OCI-LY7 (cell line): ENCODE results near the gene NBR1.
"Not testable (repeated sequence)": the region's sequence is repeated elsewhere in the genome, so short reads cannot be mapped to it uniquely, and the experiment has no call there.

ENCODE experiments used
- EZH2phosphoT487 ChIP-seq: fragments of 200-600 bp; sonication (generic); IDR thresholded peaks from 2 replicates; pipeline ENCODE4 v1.6.1; 2018; ENCODE audit warnings: low read depth, borderline replicate concordance, mild to moderate bottlenecking, mixed run types, antibody characterized with exemption, low read length, moderate library complexity, mixed read lengths
- TF ChIP-seq, protein P1 (sequence below): fragments of 200-600 bp; sonication (generic); conservative IDR thresholded peaks from 2 replicates; pipeline ENCODE4 v1.5.1; 2014; ENCODE audit warnings: mild to moderate bottlenecking, antibody characterized with exemption, low read length, moderate library complexity, mixed read lengths

DNA sequence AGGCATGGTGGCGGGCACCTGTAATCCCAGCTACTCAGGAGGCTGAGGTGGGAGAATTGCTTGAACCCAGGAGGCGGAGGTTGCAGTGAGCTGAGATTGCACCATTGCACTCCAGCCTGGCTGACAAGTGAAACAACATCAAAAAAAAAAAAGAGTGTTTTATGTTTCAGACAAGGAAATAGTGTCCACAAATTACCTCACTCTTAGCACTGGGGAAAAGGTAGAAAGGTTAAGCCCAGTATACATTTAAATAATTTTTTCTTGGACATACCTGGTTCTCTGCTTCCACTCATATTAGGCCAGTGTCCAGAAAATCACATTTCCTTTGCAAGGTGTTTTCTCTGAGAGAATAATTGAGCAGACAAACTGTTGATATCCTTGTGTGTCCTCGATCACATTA is 32.0 kb downstream of the NBR1 start:
- TF ChIP-seq, protein P1, sequence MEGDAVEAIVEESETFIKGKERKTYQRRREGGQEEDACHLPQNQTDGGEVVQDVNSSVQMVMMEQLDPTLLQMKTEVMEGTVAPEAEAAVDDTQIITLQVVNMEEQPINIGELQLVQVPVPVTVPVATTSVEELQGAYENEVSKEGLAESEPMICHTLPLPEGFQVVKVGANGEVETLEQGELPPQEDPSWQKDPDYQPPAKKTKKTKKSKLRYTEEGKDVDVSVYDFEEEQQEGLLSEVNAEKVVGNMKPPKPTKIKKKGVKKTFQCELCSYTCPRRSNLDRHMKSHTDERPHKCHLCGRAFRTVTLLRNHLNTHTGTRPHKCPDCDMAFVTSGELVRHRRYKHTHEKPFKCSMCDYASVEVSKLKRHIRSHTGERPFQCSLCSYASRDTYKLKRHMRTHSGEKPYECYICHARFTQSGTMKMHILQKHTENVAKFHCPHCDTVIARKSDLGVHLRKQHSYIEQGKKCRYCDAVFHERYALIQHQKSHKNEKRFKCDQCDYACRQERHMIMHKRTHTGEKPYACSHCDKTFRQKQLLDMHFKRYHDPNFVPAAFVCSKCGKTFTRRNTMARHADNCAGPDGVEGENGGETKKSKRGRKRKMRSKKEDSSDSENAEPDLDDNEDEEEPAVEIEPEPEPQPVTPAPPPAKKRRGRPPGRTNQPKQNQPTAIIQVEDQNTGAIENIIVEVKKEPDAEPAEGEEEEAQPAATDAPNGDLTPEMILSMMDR: not testable (repeated sequence)
- TF ChIP-seq EZH2phosphoT487: not testable (repeated sequence)
